H4 (cell line): ENCODE results near the gene MYCBPAP. TPM values are rescaled to one million over a fixed set of nuclear protein-coding genes. Genes with fewer than 3 reads are reported as not detected.

ENCODE experiments used
- DNase-seq: peaks from one replicate; pipeline ENCODE4 v3.0.0-alpha.2; 2015; ENCODE audit warnings: low spot score
- total RNA-seq: library from RNA; depleted of rRNA; stranded (reverse); fragments of >200 nt; shearing (Covaris generic); gene quantifications from 2 replicates; pipeline ENCODE4 v1.2.3, GENCODE V29; 2014; rRNA removed

The MYCBPAP gene
- total RNA-seq, 1 experiment from 2014 or later: not detected

GRCh38 chr17:50571681-50572080 lies 63.4 kb downstream of the MYCBPAP start:
- no peak for DNase-seq

DNA sequence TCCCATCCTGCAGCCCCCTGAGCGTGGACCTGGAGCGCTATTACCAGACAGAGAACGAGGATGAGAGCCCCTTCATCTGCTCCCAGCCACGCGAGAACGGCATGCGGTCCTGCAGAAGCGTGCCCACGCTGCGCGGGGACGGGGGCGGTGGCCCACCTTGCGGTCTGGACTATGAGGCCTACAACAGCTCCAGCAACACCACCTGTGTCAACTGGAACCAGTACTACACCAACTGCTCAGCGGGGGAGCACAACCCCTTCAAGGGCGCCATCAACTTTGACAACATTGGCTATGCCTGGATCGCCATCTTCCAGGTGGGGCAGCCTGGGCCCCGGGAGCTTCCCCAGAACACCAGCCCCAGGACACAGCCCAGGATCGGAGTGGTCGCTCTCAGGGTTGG lies 64.3 kb downstream of the MYCBPAP start:
- no peak for DNase-seq

DNA sequence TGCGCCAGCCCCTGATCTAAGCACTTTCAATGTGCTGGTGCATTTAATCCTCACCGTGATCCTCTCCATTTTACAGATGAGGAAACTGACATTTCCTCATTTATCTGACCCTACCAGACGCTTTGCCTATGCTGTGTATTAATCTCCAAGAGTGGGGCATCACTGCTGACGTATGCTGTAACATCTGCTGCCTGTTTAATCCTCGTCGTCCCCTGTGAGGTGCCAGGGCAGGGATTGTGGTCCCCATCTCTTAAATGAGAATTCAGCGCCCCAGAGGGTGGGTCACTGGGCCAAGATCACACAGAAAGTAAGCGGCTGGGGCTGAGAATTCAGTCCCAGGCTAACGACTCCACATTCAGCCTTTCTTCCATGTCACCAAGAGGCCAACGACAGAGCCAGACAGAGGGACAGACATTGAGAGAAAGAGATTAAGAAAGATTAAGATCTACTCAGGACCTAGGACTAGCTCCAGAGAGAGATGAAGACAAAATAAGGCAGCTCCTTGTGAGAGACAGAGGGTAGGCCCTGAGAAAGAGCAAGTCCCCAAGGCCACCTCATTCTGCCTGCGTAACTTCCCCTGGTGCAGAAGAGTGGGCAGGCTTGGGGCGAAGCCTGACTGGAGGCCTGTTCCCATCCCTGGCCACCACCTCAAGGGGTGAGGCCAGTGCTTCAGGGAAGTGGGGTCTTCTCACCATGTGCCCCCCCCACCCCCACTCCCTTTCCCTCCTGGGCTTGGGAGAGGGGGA lies 65.8 kb downstream of the MYCBPAP start:
- DNase-seq: no peak

GRCh38 chr17:50575581-50576210 lies 67.5 kb downstream of the MYCBPAP start:
- DNase-seq: no peak

GRCh38 chr17:50576864-50577263 lies 68.6 kb downstream of the MYCBPAP start:
- DNase-seq: no peak

DNA sequence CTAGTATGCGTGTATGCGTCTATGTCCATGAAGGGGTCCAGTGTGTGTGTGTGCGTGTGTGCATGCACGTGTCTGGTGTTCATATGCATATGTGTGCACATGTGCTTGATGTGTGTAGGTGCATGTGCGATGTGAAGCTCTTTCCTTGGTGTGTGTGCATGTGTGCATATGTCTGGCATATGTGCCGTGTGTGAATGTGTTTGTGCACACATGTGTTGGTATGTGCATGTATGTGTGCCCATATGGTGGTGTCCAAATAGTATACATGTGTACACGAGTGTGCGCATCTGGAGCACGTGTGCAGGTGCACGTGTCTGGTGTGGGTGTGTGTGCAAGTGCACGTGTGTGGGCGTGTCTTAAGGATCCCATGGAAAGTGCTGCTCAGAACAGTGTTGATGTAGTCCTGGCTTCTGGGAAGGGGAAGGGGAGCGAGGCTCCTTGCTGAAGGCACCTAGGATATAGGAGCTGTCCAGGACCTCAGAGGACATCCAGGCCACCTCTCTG lies 69.3 kb downstream of the MYCBPAP start:
- no peak for DNase-seq

DNA sequence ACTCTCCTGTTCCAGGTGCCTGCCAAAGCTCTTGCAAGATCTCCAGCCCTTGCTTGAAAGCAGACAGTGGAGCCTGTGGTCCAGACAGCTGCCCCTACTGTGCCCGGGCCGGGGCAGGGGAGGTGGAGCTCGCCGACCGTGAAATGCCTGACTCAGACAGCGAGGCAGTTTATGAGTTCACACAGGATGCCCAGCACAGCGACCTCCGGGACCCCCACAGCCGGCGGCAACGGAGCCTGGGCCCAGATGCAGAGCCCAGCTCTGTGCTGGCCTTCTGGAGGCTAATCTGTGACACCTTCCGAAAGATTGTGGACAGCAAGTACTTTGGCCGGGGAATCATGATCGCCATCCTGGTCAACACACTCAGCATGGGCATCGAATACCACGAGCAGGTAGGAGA lies 69.9 kb downstream of the MYCBPAP start:
- DNase-seq: no peak

DNA sequence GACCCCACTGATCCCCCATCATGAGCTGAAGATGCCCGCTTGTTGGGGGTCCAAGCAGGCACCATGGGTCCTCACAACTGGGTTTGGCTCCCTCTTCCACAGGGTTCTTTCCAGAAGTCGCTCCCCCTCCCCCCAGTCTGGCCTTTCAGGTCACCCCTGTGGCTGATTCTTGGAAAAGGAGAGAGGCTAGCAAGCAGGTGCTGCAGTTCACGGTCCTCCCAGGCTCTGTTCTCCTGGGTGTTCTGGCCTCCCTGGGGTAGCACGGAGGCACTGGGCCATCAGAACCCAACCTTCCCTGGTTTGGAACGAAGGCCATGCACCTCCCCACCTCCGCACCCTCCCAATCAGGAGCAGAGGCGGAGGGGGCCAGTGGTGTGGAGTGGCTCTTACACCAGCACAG lies 71.2 kb downstream of the MYCBPAP start:
- no peak for DNase-seq

DNA sequence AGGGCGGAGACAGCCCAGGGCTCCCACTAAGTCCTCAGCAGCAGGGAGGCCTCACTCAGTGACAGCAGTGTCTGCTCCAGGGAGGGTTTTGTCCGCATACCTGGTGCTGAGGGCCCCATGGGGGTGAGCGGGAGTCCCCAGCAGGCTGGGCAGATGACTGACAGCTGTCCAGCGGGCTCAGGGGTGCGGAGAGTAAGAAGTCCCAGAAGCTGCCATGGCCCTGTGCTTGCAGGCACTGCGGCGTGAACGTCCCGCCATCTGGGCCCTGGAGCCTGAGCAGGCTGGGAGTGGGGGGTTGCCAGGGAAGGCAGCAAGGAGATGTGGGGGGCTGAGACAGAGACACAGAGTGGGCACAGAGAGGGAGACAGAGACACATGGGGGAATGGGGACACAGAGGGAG lies 72.4 kb downstream of the MYCBPAP start:
- no peak for DNase-seq

Other genes starting within 250 kb of the MYCBPAP start
- 5.6 and 7.4 TPM in 2 replicates for gene TMEM92, start 234.0 kb upstream of the MYCBPAP start, total RNA-seq
- gene XYLT2, start 162.3 kb upstream of the MYCBPAP start, total RNA-seq: 21.0 and 22.3 TPM in 2 replicates
- gene MRPL27, start 135.3 kb upstream of the MYCBPAP start, total RNA-seq: 179 and 180 TPM in 2 replicates
- gene EME1, start 135.2 kb upstream of the MYCBPAP start, total RNA-seq: 9.4 and 11.9 TPM in 2 replicates
- 201 and 234 TPM in 2 replicates for gene LRRC59, start 110.9 kb upstream of the MYCBPAP start, total RNA-seq
- gene ACSF2, start 82.2 kb upstream of the MYCBPAP start, total RNA-seq: 26.5 and 47.2 TPM in 2 replicates
- gene CHAD, start 39.6 kb upstream of the MYCBPAP start, total RNA-seq: not detected in 2 replicates
- 18.7 and 19.3 TPM in 2 replicates for gene RSAD1, start 29.6 kb upstream of the MYCBPAP start, total RNA-seq
- gene EPN3, start 24.3 kb downstream of the MYCBPAP start, total RNA-seq: not detected in 2 replicates
- gene SPATA20, start 38.7 kb downstream of the MYCBPAP start, total RNA-seq: 88.7 and 104 TPM in 2 replicates
- 0.97 and 1.7 TPM in 2 replicates for gene CACNA1G, start 52.3 kb downstream of the MYCBPAP start, total RNA-seq
- gene ABCC3, start 126.4 kb downstream of the MYCBPAP start, total RNA-seq: 15.2 and 16.0 TPM in 2 replicates
- gene ANKRD40, start 199.5 kb downstream of the MYCBPAP start, total RNA-seq: 34.6 and 36.3 TPM in 2 replicates
- gene LUC7L3, start 211.2 kb downstream of the MYCBPAP start, total RNA-seq: 18.7 and 23.7 TPM in 2 replicates